Mammary epithelial cell (primary cell): ENCODE measurements around the gene PCDHGA8.

Source experiments
- EZH2 ChIP-seq: IDR thresholded peaks from 2 replicates; pipeline ENCODE4 v1.6.1; 2012; ENCODE audit warnings: low read length, inconsistent platforms, borderline replicate concordance
- TF ChIP-seq, protein P1 (sequence below), 2 donors: IDR thresholded peaks in 1 of 2; conservative IDR thresholded peaks in 1 of 2; 2 replicates each; pipeline ENCODE4 v1.5.1; 2011 to 2012; ENCODE audit warnings: inconsistent platforms in 2 of 2, low read length in 2 of 2, mild to moderate bottlenecking in 2 of 2, control low read depth in 1 of 2, low read depth in 1 of 2; ENCODE audit not compliant: insufficient read depth in 1 of 2; ENCODE audit errors: extremely low read depth in 1 of 2

DNA sequence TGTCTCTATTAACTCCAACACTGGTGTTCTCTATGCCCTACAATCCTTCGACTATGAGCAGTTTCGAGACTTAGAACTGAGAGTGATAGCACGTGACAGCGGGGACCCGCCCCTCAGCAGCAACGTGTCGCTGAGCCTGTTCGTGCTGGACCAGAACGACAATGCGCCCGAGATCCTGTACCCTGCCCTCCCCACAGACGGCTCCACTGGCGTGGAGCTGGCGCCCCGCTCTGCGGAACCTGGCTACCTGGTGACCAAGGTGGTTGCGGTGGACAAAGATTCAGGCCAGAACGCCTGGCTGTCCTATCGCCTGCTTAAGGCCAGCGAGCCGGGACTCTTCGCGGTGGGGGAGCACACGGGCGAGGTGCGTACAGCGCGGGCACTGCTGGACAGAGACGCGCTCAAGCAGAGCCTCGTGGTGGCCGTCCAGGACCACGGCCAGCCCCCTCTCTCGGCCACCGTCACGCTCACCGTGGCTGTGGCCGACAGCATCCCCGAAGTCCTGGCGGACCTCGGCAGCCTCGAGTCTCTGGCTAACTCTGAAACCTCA, 30.4 kb downstream of the PCDHGA8 start:
- TF ChIP-seq, protein P1, sequence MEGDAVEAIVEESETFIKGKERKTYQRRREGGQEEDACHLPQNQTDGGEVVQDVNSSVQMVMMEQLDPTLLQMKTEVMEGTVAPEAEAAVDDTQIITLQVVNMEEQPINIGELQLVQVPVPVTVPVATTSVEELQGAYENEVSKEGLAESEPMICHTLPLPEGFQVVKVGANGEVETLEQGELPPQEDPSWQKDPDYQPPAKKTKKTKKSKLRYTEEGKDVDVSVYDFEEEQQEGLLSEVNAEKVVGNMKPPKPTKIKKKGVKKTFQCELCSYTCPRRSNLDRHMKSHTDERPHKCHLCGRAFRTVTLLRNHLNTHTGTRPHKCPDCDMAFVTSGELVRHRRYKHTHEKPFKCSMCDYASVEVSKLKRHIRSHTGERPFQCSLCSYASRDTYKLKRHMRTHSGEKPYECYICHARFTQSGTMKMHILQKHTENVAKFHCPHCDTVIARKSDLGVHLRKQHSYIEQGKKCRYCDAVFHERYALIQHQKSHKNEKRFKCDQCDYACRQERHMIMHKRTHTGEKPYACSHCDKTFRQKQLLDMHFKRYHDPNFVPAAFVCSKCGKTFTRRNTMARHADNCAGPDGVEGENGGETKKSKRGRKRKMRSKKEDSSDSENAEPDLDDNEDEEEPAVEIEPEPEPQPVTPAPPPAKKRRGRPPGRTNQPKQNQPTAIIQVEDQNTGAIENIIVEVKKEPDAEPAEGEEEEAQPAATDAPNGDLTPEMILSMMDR (conservative IDR thresholded peaks at IDR 0.05 in 1 of 2, IDR thresholded peaks at IDR 0.05 in 1 of 2; ENCODE audit: extremely low read depth in 1 of 2, insufficient read depth in 1 of 2, low read depth in 1 of 2, low read length in 2 of 2): no peak
- no peak for TF ChIP-seq EZH2
